Stimulated activated CD4-positive, alpha-beta T cell treated with anti-CD3 and anti-CD28 coated beads, Interleukin-15, amount 100 ng/mL, for 1 hour (primary cell): ENCODE data around the gene TAP2.
"Not testable (repeated sequence)": the region's sequence is repeated elsewhere in the genome, so short reads cannot be mapped to it uniquely, and the experiment has no call there.

Experiments
- DNase-seq, 2 donors: peaks; one replicate each; pipeline ENCODE4 v3.0.0-alpha.2; 2020; ENCODE audit warnings: low read depth in 1 of 2, low spot score in 1 of 2

The TAP2 gene

GRCh38 chr6:32838114-32838958 is at the start of gene TAP2:
Gene TAP2, minus strand, starts transcription at chr6:32838739. Its CDS starts 506 bp downstream, at chr6:32838233.
- peak; percentile 97 to 99 for DNase-seq

DNA sequence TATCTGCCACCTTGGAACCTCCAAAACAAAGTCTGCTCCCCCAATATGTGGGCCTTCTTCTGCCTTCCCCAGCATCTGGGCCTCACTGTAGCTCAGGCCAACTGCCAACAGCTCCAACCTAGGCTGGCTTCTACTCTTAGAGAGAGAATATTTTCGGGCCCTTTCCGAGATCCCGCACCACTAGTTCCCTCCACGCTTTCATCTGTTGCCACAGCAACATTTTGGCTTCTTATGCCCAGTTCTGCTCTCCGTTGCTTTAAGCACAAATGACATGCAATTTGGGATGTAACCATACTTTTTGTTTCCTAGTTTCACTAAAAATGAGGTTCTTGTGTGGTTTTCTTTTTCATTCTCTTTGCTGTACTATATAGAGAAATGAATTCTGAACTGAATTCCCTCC is 49.1 kb upstream of the TAP2 start:
- no peak for DNase-seq

GRCh38 chr6:32886681-32887383 is 48.3 kb upstream of the TAP2 start:
- DNase-seq: no peak

DNA sequence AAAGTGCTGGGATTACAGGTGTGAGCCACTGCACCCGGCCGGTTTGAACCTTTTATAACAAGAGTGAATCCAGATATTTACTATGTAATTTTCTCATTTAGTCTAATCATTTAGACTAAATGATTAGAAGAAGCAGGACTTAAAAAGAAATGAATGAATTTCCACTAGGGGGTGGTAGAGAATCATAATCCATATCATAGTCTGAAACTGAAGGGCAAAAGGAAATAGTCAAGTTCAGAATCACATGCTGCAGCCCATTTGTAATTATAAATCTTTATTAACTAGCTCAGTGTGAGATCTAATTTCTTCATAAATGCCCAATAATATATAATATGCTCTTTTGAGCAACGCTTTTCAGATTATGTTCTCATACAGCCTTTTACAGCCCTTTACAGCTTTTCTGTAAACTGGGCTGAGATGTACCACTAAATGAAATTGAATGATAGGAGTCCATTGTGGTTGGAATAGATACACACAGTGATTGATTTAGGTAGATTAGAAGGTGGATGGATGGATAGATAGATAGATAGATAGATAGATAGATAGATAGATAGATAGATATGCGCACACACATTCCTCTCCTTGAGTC is 47.3 kb upstream of the TAP2 start:
- DNase-seq: no peak

DNA sequence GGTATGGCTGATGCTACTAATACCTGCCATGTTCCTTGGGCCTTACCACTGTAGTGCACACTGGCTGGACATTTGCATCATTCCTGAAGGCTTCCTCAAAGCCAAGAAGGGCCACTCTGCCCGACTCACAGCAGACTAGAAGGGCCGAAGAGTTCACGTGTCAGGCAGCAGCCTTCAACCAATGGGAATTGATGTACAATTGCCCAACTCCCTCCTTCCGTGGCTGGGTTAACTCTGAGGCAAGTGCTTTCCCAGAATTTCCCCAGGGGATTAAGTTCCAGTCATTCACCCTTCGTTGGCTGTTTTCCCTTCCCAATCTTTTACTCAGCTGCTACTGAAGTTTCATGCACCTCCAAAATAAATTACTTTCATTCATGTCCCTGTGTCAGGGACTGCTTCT is 45.2 kb upstream of the TAP2 start:
- DNase-seq: no peak

DNA sequence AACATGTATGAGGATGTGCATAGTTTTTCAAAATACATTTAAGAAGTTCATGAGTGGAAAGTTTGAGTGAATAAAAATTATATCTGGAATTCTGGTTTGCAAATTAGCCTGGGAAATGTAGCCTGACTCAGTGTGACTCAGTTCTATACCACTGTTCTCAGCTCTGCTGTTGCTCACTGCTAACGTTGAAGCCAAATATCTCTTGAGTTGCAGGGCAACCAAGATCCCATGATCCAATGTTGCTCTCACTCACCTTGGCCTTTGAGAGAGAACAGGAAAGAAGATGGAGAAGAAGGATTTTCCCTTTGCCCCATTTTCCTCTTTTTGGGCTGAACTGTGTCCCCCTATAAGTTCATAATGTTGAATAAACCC is 44.3 kb upstream of the TAP2 start:
- no peak for DNase-seq

- not testable (repeated sequence) for DNase-seq
Observed at GRCh38 chr6:32880962-32881361, 42.4 kb upstream of the TAP2 start.

DNA sequence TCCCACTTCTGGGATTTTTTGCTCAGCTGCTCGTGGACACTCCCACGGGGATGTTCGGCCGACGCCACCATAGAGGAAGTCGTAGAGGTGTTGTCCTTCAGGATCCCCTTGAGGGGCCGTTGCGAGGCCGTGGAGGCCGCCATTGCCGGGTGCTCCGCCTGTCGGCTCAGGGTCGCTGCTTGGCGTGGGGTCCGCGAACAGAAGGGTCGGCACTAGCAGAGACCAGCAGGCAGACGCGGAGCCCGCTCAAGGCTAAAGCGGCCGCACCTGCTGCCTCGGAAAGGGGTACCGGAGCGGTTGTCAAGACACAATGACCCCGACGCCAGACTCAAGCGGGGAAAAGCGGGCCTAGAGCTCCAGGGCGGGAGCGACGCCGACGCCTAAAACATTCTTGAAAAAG is 41.2 kb upstream of the TAP2 start:
- no peak for DNase-seq

DNA sequence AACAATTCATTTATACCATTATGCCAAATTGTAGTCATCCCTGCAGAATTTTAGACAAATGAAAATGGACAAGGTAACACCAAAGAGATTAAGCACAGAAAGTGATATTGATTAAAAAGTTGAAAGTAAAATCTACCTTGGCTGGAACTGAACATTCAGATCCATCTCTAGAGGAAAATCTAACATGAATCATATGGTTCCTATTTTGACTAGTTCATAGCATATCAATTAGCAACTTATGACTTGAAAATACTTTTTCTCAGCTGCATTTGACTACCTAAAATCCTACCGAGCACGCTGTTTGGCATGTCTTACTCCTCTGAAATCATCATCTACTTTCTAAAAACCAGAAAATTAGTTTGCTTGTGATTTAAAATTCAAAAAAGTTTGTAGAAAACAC is 38.1 kb upstream of the TAP2 start:
- DNase-seq: no peak

GRCh38 chr6:32873947-32874346 is 35.4 kb upstream of the TAP2 start:
- DNase-seq: not testable (repeated sequence)

DNA sequence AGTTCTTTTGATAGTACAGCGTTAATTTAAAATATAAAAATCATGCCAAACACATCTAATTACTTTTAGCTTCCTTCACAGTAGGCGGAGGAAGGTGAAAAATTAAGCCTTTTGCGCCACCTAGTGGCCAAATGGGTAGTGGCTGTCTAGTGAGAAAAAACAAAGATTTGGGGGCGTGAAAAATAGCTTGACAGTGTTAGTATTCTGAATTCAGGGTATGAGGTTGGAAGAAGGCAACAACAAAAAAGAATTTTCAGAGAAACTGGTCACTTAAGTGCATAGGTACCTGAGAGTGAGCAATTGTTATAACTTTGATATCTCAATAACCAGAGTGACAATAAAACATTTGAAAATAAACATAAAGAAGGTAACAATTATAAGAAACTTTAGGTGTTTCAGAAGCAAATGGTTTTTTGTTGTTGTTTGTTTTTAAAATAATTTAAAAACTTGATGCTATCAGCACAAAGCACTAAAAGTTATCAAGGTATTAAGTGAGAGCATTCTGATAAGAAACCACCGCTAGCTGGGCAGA is 29.8 kb upstream of the TAP2 start:
- DNase-seq: peak; percentile 68 to 72

GRCh38 chr6:32867554-32868256 is 29.2 kb upstream of the TAP2 start:
- DNase-seq: no peak

DNA sequence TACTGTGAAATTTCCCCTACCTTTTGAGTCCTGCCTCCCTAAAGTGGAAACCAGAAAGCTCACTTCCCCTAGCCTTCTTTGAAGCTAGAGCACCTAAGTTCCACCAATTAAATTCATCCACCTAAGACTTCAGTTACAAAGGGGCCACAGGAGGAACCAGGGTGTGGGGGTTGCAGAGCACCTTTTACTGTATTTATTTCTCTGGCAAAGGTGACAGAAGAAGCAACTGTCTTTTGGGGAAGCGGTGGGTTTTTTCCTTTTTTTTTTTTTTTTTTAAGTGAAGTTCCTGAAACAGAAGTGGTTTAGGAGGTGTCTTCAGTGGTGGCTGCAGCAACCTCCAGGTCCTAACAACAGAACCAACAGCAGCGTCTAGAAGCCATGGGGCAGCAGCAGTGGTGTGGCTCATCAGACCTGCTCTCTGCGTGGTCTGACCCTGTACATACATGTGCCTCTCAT is 28.5 kb upstream of the TAP2 start:
- DNase-seq: no peak

DNA sequence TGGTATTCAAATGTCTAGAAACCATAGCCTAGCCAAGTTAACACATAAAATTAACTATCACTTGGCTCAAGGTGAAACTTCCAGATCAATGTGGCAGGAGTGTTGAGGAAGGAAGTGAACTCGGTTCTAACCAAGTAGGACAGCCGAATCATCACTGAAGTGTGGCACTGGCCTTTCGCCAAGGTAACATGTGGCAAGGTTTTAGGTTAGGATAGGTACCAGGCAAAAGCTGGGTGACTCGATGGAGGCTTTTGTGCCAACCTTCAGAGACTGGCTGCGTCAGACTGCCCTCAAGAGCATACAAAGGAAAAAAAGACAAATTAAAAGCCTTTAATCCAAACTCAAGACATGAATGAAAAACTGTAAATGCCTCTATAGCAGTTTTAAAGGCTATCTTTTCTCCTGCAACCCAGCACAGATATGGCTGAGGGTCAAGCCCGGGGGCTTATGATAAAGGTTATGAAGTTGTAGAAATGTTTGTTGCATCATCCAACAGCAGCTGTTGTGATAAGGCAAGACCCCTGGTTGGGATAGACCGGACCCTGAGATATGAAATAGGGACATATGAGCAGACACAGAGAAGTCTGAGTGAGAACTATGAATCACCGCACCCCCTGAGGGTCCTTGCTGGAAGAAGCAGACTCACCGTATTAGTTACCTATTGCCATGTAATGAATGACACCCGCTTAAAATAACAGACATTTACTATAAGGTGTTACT is 27.3 kb upstream of the TAP2 start:
- no peak for DNase-seq

DNA sequence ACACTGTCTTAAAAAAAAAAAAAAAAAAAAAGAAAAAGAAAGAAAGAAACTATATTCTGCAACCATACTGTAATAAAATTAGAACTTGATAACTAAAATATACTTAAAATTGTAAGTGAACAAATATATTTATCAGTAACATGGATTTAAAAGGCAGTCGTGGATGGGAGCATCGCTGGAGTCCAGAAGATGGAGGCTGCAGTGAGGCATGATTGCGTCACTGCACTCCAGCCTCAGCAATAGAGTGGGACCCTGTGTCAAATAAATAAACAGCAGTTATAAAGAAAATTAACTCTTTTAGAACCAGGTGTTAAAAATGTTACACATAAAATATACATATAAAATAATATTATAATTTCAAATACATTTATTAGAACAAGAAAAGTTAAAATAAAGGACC is 24.2 kb upstream of the TAP2 start:
- no peak for DNase-seq

DNA sequence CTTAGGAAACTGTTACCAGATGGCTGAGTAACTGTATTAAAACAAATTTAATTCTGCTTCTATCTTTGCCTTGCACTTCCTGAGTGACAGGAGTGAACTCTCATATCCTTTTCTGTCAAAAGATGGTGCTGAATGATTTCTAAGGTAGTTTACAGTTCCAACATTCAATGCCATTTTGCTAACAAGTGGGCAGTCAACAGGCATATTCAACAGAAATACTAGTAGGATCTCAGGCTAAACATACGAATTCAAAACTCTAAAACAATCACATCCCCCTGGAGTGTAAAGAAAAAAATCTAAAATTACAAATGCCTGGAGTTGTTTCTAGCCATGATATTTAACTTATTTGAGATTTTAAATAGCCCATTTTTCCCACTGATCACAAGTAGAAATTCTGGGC is 22.1 kb upstream of the TAP2 start:
- no peak for DNase-seq

- no peak for DNase-seq
Observed at GRCh38 chr6:32858194-32858593, 19.7 kb upstream of the TAP2 start.

DNA sequence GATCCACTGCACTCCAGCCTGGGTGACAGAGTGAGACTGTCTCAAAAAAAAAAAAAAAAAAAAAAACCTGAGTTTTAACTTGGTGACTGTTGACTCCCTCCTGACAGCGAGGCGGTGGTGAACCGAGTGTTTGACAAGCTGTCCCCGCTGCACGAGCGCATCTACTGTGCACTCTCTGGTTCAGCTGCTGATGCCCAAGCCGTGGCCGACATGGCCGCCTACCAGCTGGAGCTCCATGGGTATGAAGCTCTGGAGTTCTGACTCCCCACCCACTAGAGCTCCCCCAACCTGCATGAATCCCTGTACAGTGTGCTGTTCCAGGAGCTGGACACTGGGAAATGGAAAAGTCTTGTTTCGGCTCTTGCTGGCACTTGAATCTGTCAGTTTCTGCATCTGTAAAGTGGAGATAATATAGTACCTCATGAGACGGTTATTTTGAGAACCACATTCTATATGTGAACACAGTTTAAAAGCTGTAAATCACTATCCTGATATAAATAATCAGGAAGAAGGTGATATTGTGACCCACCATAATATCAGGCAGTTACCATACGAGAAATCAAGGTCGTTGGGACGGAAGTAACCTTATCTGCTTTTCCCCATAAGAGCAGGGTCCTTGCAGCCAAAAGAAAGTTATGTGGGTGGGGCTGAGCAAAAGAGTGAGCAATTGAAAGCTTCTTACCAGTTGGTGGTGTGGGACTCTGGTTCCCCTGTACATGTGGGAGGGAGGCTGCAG is 18.8 kb upstream of the TAP2 start:
- DNase-seq: no peak

DNA sequence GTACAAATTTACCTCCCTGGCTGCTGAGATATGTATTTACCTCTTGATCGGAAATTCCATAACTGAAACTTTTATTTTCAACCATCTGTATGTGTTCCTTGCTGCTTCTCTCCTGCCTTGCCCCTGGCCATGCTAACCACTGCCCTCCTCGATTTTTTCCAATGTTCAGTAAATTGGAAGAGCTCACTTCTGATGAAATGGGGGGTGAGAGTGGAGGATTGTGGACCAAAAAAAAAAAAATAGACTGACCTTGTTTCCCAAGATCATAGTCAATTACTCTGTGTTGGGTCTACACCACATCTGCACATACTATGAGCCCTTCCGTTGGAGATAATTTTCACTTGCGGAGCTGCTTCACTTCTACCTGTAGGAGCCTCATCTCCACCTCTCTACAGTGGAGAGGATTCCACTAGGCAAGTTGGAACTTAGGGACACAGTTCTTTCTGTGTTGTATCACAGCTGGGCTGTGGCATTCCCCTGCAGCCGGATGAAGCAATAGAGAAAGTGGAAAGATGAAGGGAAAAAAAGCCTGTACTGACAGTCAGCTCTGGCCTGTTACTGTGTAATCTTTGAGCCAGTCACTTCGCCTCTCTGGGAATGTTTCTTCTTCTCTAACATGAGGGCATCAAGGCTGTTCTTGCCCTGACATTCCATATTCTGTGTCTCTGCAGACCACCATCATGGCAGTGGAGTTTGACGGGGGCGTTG is 17.1 kb upstream of the TAP2 start:
- no peak for DNase-seq
